HG03558 (cell line): ENCODE results near the gene LARGE2.
"Not testable (repeated sequence)": the region's sequence is repeated elsewhere in the genome, so short reads cannot be mapped to it uniquely, and the experiment has no call there.

ENCODE experiments used
- ATAC-seq: cut with Tn5 transposase; IDR thresholded peaks from one replicate; pipeline ENCODE4 v1.9.1; 2021; ENCODE audit warnings: moderate number of reproducible peaks; ENCODE audit not compliant: unreplicated experiment; ENCODE audit errors: extremely low read depth

The LARGE2 gene

DNA sequence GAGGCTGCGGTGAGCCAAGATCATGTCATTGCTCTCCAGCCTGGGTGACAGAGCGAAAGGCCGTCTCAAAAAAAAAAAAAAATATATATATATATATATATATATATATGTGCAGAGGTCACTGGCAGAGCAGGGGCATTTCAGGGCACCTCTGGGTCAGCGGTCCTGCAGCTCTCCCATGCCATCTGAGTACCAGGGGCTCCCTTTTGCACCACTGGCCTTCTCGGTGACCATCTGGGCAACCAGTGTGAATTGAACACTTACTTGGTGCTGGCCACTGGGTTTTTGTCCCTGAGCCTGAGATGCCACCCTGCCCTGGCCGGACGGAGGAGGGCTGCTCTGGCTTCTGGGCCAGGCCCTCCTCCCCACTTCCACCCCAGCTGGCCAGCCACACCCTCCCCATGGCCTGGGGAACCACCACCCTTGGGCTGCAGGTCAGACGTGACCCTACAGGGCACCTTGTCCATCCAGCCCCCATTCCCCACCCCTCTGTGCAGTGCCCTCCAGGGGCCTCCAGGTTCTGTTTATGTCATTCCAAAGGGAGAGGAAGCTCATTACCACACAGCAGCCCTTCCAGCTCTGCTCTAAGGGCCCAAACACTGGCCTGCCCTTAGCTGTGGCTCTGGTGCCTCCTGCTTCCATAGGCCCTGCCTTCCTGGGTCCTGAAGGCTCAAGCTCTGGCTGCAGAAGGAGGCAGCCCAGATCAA lies 26.8 kb upstream of the LARGE2 start:
- ATAC-seq: no peak

DNA sequence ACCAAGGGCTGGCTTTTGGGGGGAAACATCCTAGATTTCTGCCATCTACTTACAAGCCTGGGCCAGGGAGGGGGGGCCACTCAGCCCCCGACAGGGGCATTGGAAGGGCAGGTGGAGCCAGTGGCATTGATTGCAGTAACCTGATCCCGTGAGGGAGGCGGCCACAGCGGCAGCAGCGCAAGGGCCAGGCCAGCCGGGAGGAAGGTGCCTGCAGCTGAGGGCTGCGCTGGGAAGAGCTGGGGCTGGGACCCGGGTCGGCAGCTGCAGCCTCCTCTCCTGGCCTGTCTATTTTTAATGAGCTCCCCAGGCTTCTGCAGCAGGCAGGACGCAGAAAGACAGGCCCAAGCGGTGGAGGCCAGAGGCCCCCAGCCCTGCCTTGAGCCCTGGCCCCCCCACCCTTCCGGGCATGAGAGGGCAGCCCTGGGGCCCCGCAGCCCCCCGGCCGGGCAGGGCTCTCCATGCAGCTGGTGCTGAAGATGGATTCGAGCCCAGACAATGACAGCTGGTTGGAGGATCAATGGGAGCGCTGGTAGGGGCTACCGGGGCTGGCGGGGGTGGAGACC lies 26.0 kb upstream of the LARGE2 start:
- no peak for ATAC-seq

DNA sequence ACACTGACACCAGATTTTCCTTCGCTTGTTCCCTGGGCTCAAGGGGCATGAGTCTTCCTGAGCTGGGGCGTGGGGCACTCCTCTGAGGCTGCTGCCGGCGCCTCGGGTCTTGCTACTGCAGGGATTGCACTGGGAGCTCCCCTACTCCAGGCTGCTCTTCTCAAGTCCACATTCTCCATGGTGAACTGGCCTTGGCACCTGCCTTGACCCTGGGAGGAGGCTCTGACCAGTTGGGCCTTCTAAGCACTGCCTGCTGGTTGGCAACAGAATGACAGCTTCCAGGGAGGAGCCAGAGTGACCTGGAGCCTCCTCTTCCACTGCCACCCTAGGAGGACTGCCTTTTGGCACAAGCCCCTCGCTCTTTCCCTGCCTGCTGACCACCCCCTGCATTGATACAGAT lies 24.9 kb upstream of the LARGE2 start:
- no peak for ATAC-seq

DNA sequence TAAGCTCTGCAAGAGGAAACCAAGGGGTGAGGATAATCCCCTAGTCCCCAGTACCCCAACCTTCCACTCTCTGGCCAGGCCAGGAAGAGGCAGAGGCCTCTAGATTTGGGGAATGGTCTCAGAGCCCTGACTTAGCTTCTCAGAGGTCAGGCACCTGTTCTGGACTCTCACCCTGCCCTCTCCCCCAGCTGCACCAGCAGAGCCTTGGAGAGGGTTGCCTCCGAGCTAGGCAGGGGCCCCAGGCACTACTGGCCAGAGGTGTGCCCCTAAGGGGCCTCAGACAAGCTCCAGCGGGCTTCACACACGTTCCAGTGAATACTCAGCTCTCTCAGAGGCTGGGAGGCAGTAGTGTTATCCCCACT lies 23.4 kb upstream of the LARGE2 start:
- ATAC-seq: no peak

DNA sequence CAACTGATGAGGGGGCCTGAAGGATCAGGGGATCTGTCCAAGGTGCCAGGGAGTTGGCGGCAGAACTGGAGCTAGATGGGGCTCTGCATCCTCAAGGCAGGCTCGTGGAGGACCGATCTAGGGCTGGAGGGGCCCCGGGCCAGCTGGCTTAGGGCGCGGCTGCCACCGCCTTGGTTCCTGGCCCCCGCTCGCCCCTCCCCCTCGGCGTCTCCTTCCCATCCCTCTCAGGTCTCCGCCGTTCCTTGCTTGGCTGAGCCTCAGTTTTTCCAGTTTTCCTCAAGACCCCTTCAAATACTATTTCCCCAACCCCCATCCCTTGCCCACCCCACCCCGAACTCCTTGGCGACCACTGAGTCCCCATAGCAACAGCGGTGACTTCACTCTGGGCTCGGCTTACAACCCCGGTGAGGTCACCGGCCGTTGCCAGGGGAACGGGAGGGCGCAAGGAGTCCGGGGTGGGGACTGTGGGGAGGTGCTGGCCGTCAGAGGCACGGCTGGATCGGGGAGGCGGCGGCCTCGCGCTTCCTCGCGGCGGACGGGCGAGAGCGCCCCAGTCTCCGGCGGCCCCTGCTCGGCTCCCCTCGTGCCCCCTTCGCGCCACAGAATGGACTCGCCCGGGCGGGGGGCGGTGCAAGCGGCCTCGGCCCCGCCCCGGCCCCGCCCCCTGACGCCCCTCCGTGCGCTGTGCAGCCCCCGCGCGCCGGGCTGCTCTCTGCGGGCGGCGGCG lies 22.8 kb upstream of the LARGE2 start:
- peak; percentile 69 for ATAC-seq

DNA sequence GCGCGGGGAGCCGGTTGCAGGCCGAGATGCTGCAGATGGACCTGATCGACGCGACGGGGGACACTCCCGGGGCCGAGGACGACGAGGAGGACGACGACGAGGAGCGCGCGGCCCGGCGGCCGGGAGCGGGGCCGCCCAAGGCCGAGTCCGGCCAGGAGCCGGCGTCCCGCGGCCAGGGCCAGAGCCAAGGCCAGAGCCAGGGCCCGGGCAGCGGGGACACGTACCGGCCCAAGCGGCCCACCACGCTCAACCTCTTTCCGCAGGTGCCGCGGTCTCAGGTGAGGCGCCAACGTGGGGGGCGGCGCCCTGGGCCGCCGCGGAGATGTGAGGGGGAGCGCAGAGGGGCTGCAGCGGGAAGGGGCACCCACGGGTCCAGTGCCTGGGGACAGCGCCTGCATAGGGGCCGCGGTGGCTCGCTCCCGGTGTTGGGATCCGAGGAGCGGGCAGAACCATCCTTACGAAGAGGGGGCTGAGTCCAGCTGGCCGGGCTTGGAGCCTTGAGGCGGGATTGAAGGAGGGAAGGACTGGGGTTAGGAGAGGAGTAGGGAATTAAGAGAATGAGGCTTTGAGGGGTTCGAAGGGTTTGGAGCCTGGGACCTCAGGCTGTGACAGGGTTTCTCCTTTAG lies 22.2 kb upstream of the LARGE2 start:
- not testable (repeated sequence) for ATAC-seq

DNA sequence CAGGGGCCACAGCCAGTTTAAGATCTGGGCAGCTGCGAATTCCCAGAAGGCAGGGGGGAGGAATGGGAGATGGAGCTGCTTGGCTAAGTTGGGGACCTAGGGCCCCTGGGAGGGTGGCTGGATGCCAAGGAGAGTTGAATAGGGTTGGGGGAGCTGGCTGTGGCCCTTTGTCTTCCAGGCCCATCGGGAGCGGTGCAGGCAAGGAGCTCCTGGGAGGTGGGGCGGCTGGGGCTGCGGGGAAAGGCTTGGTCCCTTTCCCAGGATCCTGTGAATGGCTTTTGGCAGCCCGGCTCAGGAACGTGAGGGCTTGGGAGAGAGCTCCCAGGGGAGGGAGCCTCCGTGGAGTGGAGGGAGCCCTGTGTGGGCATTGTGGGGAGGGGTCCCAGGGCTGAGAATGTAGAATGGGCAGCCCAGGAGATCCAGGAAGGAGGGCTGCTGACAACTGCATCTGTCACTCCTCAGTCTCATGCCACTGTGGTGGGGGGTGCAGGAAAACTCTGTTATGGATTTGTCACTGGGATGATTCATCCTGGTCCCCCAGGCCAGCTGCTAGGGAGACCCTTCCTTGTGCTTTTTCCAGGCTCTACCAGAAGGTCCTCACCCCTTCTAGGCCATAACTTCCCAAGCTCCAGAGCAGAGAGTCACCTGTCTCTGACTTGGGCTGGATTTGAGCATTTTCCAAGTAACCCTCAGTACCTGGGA lies 21.4 kb upstream of the LARGE2 start:
- ATAC-seq: no peak

DNA sequence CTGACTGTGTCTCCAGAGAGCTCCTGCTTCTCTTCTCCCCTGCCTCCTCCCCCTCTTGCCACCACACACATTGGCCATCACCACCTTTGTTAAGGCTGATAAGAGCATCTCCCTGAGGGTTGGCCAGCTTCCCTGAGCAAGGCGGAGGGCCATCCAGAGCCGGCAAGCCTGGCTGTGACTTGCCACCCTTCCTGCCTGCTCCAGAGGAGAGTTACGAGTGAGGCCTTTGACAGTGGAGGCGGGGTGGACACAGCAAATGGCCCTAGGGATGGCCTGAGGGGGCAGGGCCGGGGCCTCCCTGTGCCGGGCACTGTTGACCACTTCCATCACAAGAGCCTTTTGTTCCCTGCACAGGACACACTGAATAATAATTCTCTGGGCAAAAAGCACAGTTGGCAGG lies 20.8 kb upstream of the LARGE2 start:
- no peak for ATAC-seq

DNA sequence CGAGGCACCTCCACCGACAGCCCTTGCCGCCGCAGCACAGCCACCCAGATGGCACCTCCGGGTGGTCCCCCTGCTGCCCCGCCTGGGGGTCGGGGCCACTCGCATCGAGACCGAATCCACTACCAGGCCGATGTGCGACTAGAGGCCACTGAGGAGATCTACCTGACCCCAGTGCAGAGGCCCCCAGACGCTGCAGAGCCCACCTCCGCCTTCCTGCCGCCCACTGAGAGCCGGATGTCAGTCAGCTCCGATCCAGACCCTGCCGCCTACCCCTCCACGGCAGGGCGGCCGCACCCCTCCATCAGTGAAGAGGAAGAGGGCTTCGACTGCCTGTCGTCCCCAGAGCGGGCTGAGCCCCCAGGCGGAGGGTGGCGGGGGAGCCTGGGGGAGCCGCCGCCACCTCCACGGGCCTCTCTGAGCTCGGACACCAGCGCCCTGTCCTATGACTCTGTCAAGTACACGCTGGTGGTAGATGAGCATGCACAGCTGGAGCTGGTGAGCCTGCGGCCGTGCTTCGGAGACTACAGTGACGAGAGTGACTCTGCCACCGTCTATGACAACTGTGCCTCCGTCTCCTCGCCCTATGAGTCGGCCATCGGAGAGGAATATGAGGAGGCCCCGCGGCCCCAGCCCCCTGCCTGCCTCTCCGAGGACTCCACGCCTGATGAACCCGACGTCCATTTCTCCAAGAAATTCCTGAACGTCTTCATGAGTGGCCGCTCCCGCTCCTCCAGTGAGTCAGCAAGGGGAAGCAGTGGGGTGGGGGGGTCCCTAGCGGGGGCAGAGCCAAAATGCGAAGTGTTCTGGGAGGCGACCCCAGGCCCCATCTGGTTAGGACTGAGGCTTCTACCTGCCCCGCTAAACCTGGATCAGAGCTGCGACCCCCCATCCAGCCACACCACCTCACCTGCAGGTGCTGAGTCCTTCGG lies 19.7 kb upstream of the LARGE2 start:
- ATAC-seq: no peak

DNA sequence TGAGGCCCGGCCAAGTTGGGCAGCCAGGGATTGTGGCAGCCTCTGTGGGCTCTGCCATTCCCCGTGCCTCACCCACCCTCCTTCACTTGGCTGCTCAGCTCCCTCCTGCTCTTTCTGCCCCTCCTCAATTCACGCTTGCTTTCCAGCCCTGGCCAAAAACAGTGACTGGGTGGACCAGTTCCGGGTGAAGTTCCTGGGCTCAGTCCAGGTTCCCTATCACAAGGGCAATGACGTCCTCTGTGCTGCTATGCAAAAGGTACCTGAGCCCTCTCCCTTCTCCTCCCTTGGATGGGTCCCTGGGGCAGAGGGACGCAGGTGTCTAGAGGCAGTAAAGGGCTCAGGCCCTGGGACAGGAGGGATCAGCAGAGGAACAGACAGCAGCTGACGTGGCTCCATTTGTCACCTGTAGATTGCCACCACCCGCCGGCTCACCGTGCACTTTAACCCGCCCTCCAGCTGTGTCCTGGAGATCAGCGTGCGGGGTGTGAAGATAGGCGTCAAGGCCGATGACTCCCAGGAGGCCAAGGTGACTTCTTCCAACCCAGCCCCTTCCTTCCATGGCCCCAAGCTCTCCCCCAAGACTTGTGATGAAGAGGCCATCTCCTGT lies 18.0 kb upstream of the LARGE2 start:
- no peak for ATAC-seq

DNA sequence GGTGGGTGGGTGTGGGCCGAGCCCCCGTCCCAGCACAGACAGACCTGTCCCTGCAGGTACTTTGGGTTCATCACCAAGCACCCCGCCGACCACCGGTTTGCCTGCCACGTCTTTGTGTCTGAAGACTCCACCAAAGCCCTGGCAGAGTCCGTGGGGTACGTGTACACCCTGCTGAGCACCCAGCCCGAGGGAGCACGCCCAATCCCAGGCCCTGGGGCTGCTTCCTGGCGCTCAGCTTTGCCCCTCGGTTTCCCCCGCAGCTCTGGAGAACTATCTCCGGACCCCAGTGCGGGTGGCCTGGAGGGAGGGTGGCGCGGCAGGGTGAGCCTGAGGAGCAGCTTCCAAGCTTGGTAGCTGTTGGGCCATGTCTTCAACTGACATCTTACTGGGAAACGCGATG lies 17.4 kb upstream of the LARGE2 start:
- ATAC-seq: no peak

DNA sequence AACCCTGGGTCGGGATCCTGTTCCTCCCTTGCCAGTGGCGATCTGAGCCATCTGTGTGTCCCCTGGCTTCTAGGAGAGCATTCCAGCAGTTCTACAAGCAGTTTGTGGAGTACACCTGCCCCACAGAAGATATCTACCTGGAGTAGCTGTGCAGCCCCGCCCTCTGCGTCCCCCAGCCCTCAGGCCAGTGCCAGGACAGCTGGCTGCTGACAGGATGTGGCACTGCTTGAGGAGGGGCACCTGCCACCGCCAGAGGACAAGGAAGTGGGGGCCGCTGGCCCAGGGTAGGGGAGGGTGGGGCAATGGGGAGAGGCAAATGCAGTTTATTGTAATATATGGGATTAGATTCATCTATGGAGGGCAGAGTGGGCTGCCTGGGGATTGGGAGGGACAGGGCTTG lies 16.9 kb upstream of the LARGE2 start:
- ATAC-seq: not testable (repeated sequence)

DNA sequence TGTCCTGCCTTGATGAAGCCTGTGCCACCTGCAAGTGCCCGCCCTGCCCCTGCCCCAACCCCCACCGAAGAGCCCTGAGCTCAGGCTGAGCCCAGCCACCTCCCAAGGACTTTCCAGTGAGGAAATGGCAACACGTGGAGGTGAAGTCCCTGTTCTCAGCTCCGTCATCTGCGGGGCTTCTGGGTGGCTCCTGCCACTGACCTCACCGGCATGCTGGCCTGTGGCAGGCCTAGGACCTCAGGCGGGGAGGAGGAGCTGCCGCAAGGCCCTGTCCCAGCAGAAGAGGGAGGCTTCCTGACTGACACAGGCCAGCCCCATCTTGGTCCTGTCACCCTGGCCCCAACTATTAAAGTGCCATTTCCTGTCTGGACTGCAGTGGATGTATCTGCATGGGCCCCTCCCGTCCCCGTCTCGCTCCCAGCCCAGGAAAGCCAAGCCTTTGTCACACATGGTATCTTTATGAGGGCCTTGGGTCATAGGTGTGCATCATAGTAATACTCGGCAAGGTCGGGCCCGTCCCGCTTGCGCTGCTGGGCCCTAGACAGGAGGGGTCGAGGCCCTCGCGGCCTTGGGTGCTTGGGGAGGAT lies 16.3 kb upstream of the LARGE2 start:
- no peak for ATAC-seq

DNA sequence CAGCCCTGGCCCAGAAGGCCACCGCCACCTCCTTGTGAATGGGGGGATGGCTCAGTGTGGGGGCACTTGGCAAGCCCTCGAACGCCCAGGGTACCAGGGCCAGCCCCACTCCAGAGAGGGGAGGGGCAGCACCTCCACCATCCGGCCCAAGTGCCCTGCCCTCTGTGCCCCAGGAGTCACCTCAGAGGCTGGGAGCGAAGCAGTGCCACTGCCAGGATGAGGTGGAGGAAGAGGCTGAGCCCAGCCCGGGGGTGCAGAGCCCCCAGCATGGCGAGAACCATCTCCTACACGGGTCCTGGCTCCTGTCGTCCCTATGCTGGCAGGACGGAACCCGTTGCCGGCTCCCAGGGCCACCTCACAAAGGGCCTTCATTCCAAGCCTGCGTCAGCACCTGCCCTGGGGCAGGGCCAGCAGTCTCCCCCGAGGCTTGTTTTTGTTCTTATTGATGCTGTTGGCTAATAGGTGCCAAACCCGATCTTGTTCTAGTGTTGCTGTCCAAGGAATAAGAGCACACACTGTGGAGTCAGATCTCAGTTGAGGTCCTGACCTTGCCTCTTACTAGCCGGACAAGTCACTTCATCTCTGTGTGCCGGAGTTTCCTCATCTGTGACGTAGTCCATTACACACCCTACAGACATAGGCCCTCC lies 15.4 kb upstream of the LARGE2 start, which contains the start of gene FREY1:
Gene FREY1 (minus strand): TSS at position 307 of the 647 bp plus-strand sequence. CDS start 26 bp downstream, at position 281.
- ATAC-seq: no peak

DNA sequence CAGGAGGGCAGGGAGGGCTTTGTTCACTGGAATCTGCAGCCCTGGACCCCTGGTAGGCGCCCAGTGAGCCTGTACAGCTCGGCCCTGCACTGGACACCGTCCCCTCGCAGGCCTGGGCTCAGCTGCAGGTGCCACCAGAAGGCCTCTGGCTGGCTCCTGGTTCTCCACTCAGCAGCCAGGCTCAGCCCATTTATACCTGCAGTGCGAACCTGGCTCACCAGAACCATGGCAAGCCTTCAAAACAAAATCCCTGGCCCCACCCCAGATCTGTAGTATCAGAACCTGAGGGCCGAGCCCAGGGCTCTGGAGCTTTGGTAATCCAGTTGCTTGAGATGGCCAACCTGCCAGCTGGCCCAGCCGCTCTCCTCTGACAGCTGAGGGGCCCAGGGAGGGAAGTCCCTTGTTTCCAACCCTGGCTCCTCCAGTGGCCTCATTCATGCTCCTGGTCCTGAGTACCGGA lies 14.5 kb upstream of the LARGE2 start:
- no peak for ATAC-seq

DNA sequence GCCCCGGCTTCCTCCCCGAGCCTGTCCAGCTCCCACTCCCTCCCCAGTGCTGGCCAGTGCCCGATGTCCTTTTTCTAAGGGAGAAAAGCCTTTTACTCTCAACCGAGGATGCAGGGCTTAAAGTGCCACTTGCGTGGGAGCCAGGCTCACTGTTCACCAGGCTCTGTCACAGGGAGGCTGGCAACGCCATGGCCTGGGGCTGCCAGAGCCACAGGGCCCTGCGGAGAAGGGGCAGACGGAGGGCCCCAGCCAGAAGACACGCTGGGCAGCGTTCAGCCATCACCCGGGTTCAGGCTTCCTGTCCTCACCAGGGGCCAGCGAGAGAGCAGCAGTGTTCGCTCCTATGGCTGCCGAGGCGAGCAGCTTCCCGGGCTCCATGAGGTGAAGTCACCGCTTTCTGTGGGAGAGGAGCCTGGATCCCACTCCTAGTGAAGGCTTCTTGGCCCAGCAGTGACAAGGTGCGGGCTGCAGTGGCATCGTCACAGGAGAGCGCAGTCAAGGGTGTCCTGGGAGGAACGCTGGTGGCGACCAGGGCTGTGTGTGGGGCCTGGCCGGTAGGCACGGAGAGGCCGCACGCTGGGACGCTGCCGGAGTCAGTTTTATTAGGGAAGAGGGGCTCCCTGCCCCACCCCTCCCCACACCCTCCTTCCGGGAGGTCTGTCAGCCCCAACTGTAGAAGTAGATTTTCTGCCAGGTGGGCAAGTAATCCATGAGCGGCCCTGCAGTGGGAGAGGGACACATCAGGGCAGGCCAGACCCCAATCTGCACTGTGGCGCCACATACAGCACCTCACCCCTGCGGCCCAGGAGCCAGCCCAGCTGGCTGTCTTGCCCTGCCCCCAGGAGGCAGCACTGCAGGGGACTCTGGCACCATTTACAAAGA lies 12.6 kb upstream of the LARGE2 start:
- ATAC-seq: no peak

DNA sequence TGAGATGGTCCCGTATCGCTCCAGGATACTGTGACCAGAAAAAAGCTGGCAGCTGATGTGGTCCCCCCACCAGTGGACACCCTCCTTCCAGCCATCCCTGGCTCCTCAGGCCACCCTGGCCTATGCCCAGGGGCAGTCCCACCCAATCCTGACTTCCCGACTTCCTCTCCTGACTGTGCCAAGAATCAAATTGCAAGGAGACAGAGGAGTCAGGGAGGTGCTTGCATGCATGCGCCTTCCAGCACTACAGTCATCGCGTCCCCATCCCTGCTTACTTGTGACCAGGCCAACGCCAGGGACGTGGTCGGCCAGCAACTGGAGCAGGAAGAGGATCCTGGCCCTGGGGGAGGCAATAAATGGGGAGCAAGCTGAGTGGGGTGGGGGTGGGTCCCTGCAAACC lies 11.8 kb upstream of the LARGE2 start:
- ATAC-seq: no peak
